SK-N-SH treated with all-trans-retinoic acid at 6 μM for 48 hours (cell line): ENCODE data around the gene TNS3.

ENCODE experiments used
- ATAC-seq: fragments of 200-7000 bp; cut with Tn5 transposase; 3 replicates; pipeline ENCODE4 v1.9.1; 2020; ENCODE audit warnings: mild to moderate bottlenecking, moderate library complexity
- ARNTL ChIP-seq: fragments of 450-650 bp; formaldehyde crosslinking; IDR thresholded peaks from 2 replicates; pipeline ENCODE4 v1.5.0; 2020; ENCODE audit warnings: low read depth, mild to moderate bottlenecking, moderate library complexity, borderline replicate concordance
- BACH2 ChIP-seq: fragments of 250-450 bp; sonication (Bioruptor Pico); IDR thresholded peaks from 2 replicates; pipeline ENCODE4 v1.9.0; 2021; ENCODE audit warnings: mild to moderate bottlenecking, borderline replicate concordance
- CREB5 ChIP-seq: fragments of 250-450 bp; sonication (Bioruptor Pico); IDR thresholded peaks from 2 replicates; pipeline ENCODE4 v1.5.1; 2020; ENCODE audit warnings: low read depth, mild to moderate bottlenecking, moderate library complexity
- ESRRG ChIP-seq: fragments of 250-450 bp; sonication (Bioruptor Pico); IDR thresholded peaks from 2 replicates; pipeline ENCODE4 v1.6.1; 2021; ENCODE audit warnings: mild to moderate bottlenecking
- GLIS3 ChIP-seq: fragments of 250-450 bp; sonication (Bioruptor Pico); IDR thresholded peaks from 2 replicates; pipeline ENCODE4 v1.5.0; 2020; ENCODE audit warnings: mild to moderate bottlenecking, moderate library complexity
- ISL1 ChIP-seq: fragments of 250-450 bp; sonication (Bioruptor Pico); IDR thresholded peaks from 2 replicates; pipeline ENCODE4 v2.1.2; 2022; ENCODE audit warnings: mild to moderate bottlenecking, moderate library complexity
- PATZ1 ChIP-seq: fragments of 250-450 bp; sonication (Bioruptor Pico); IDR thresholded peaks from 2 replicates; pipeline ENCODE4 v1.8.0; 2020; ENCODE audit warnings: mild to moderate bottlenecking, moderate library complexity, borderline replicate concordance
- POU6F1 ChIP-seq: fragments of 250-450 bp; sonication (Bioruptor Pico); IDR thresholded peaks from 2 replicates; pipeline ENCODE4 v1.8.0; 2021; ENCODE audit warnings: low read depth, mild to moderate bottlenecking, moderate library complexity, borderline replicate concordance
- PPARA ChIP-seq: fragments of 250-450 bp; sonication (Bioruptor Pico); IDR thresholded peaks from 2 replicates; pipeline ENCODE4 v1.5.0; 2020; ENCODE audit warnings: mild to moderate bottlenecking, borderline replicate concordance
- RARB ChIP-seq: fragments of 250-450 bp; sonication (Bioruptor Pico); IDR thresholded peaks from 2 replicates; pipeline ENCODE4 v1.8.0; 2021; ENCODE audit warnings: mild to moderate bottlenecking, moderate library complexity
- TCF4 ChIP-seq: fragments of 250-450 bp; sonication (Bioruptor Pico); IDR thresholded peaks from 2 replicates; pipeline ENCODE4 v1.8.0; 2021; ENCODE audit warnings: mild to moderate bottlenecking, moderate library complexity, borderline replicate concordance
- TOX ChIP-seq: fragments of 250-450 bp; sonication (Bioruptor Pico); IDR thresholded peaks from 2 replicates; pipeline ENCODE4 v1.8.0; 2021; ENCODE audit warnings: mild to moderate bottlenecking, moderate library complexity, borderline replicate concordance
- TSHZ2 ChIP-seq: fragments of 250-450 bp; sonication (Bioruptor Pico); IDR thresholded peaks from 2 replicates; pipeline ENCODE4 v1.5.0; 2020; ENCODE audit warnings: mild to moderate bottlenecking, moderate library complexity
- ZC3H10 ChIP-seq: fragments of 250-450 bp; sonication (Bioruptor Pico); IDR thresholded peaks from 2 replicates; pipeline ENCODE4 v1.5.1; 2021; ENCODE audit warnings: mild to moderate bottlenecking, moderate library complexity
- ZFP3 ChIP-seq: fragments of 250-450 bp; sonication (Bioruptor Pico); IDR thresholded peaks from 2 replicates; pipeline ENCODE4 v1.5.0; 2020; ENCODE audit warnings: mild to moderate bottlenecking, moderate library complexity
- ZFP30 ChIP-seq: fragments of 450-650 bp; formaldehyde crosslinking; IDR thresholded peaks from 2 replicates; pipeline ENCODE4 v1.5.0; 2022; ENCODE audit warnings: mild to moderate bottlenecking, moderate library complexity
- ZNF565 ChIP-seq: fragments of 450-650 bp; formaldehyde crosslinking; conservative IDR thresholded peaks from 2 replicates; pipeline ENCODE4 v1.5.0; 2020; ENCODE audit warnings: low read depth, mild to moderate bottlenecking, moderate library complexity
- ZNF70 ChIP-seq: fragments of 450-650 bp; formaldehyde crosslinking; IDR thresholded peaks from 2 replicates; pipeline ENCODE4 v1.5.0; 2020; ENCODE audit warnings: mild to moderate bottlenecking, moderate library complexity
- ZNF8 ChIP-seq: fragments of 450-650 bp; formaldehyde crosslinking; IDR thresholded peaks from 2 replicates; pipeline ENCODE4 v1.5.0; 2020; ENCODE audit warnings: mild to moderate bottlenecking, moderate library complexity

TNS3 gene

GRCh38 chr7:47594406-47594805 is 12.5 kb upstream of the TNS3 start (continued):
- TF ChIP-seq BACH2 (CRISPR knock-in tag) (no peak), GLIS3 (CRISPR knock-in tag) (no peak), PATZ1 (CRISPR knock-in tag) (no peak), ESRRG (CRISPR knock-in tag) (no peak)

GRCh38 chr7:47591655-47592572 is 10.0 kb upstream of the TNS3 start:
- TF ChIP-seq ZFP30 (no peak), POU6F1 (no peak), TCF4 (CRISPR knock-in tag) (no peak), BACH2 (CRISPR knock-in tag) (no peak), ESRRG (CRISPR knock-in tag) (no peak), ISL1 (CRISPR knock-in tag) (0 out of 2 replicates have a peak, but pooled peaks have one; percentile 24), ZNF8 (CRISPR knock-in tag) (no peak), ZNF70 (CRISPR knock-in tag) (no peak)
- ATAC-seq = peak; percentile 74

- ATAC-seq = no peak; the same call in 2 of the 3 replicates
Observed at GRCh38 chr7:47591089-47591654, 9.3 kb upstream of the TNS3 start.

More at GRCh38 chr7:47591089-47591654, 9.3 kb upstream of the TNS3 start:
- TF ChIP-seq ZFP3 (CRISPR knock-in tag) (no peak), RARB (CRISPR knock-in tag) (no peak), ESRRG (CRISPR knock-in tag) (no peak), PPARA (CRISPR knock-in tag) (no peak), POU6F1 (no peak), TOX (CRISPR knock-in tag) (no peak), BACH2 (CRISPR knock-in tag) (no peak), GLIS3 (CRISPR knock-in tag) (no peak), PATZ1 (CRISPR knock-in tag) (no peak), TSHZ2 (CRISPR knock-in tag) (no peak), ZNF8 (CRISPR knock-in tag) (no peak), ZC3H10 (CRISPR knock-in tag) (no peak), ARNTL (CRISPR knock-in tag) (no peak), ZNF565 (CRISPR knock-in tag) (no peak), CREB5 (CRISPR knock-in tag) (no peak), ISL1 (CRISPR knock-in tag) (no peak)
- TF ChIP-seq, all 23 proteins: peak for 0
